GM18867 (cell line): ENCODE results near the gene RASA1.

Experiments
- ATAC-seq: cut with Tn5 transposase; IDR thresholded peaks from one replicate; pipeline ENCODE4 v1.9.1; 2021; ENCODE audit warnings: mild to moderate bottlenecking, moderate library complexity; ENCODE audit not compliant: unreplicated experiment

Gene RASA1

DNA sequence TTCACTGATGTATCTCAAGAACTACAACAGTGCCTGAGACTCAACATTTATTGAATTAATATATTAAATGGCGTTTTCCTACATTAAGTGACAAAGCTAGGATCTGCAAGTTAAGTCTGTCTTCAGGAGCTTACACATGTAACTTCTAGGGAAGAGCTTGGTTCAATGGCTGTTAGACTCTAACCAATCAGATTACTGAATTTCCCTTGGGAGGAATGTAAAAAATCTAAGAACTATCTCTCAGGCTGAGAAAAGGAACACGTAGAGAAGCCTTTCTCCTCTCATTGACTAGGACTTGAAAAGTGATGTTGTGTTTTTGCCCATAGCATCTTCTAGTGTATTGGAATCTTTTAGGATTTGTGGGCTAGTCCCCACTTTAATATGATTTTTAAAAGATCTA lies 91.4 kb downstream of the RASA1 start:
- ATAC-seq: no peak

DNA sequence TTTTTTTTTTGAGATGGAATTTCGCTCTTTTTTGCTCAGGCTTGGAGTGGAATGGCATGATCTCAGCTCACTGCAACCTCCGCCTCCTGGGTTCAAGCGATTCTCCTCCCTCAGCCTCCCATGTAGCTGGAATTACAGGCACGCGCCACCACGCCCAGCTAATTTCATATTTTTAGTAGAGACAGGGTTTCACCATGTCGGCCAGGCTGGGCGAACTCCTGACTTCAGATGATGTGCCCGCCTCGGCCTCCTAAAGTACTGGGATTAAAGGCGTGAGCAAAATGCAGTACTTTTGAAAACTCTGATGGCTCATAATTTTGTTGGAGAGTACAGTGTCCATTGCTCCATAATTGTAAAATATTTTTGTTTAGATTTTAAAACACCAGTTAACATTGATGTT lies 92.4 kb downstream of the RASA1 start:
- no peak for ATAC-seq

DNA sequence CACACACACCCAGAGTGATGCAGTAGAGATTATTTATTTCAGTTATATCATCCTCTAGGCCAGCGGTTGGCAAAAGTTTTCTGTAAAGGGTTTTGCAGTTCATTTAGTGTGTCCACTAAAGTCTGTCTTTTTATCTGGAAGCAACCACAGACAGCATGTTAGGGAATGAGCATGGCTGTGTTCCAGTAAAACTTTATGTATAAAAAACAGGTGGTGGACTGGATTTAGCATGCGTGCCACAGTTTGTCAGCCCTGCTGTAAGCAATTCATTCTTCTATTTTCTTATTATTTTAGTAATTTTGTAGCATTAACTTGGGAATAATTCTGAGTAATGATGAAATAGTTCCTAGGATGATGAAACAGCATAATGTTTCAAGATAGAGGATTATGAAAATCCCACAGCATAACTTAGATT lies 93.4 kb downstream of the RASA1 start:
- ATAC-seq: no peak

DNA sequence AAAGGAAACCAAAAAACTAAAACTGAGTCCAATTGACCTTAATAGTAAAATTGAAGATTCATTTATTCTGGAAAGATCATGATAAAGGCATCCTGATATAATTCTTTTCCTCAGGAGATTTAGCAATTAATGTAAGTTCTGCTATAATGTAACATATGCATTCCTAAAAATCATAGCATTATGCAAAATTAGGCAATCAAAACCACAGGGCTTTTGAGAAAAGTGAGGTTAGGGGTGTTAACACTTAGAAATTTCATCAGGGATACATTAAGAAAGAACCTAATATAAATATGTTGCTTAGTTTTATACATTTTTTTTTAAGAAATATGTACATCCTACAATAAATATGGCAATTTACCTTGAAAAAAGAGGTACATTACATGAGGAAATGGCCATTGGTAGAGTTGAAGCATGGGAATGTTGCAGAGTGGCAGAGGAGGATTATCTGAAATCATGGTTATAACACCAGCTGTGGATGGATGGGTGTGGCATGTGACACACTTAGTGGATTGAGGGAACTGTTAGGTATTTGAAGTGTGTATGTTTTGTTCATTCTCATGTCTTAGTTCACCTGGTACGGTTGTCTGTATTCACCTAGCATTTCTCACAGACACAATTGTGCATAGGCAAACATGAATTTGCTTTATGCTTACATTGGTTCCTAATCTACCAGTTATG lies 94.0 kb downstream of the RASA1 start:
- ATAC-seq: no peak

DNA sequence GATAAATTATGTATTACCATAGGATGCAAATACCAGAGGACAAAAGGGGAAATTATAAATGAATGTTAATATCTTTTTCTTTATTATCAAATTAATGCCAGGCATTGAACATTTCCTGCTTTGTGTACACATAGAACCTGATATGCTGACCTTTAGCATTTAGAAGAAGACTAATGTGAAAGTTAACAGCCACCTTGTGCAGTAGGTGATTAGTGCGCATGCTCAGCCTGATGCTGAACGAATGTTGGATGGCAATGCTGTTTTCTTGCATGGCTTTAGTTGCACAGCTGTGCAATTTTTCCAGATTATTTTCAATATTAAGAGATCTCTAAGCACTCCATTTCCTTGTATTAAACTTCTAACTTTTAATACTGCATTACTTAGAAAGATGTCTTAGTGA lies 99.6 kb downstream of the RASA1 start:
- ATAC-seq: no peak

DNA sequence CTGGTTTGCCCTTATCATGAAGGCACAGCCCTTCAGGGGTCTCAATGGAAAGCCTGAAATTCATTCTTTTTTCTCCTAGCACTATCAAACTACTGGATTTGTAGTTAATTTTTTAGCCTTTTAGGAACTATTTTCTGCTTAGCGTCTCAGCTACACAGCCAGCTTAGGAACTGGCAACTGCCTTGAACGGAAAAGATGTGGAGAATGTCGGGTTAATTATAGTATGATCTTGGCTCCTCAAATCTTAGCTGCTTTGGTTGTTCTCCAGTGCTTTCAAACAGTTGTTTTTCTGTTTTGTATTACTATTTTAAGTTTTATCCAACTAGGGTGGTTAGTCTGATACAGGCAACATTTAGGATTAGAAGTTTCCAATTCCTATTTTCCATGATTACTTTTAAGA lies 100.9 kb downstream of the RASA1 start:
- no peak for ATAC-seq

DNA sequence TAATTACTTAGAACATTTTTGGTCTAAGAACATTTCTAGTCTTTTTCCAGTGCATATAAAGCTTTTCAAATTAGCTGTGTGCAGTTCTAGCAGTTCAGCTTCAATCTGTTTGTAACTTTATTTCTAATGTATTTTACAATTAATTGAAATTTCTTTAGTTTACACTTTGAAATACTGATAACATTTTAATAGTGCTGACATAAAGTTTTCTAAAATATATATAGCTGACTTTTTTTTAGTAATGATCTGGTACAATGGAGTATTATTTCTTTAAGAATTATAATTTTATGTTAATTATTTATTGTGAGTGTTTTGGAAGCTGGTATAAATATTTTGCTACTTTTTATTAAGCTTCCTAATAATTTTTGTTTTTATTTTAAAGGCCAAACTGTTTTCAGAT lies 101.7 kb downstream of the RASA1 start:
- ATAC-seq: no peak

DNA sequence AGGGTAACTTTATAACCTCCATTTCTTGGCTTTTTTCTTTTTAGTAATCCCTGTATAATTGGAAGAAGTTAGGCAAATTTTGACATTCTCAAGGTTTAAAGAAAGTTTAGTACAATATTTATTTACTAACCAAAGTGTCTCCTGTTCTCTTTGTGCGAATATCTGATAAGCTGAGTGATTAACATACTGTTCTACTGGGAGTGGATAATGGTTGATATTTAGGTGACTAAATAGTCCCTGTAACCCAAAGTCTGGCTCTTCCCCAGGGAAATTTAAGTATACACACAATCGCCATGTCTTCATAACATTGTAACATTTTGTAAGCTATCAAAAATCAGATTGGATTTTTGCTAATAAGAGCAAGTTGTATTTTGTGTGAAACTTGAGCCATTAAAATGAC lies 105.0 kb downstream of the RASA1 start:
- ATAC-seq: no peak

DNA sequence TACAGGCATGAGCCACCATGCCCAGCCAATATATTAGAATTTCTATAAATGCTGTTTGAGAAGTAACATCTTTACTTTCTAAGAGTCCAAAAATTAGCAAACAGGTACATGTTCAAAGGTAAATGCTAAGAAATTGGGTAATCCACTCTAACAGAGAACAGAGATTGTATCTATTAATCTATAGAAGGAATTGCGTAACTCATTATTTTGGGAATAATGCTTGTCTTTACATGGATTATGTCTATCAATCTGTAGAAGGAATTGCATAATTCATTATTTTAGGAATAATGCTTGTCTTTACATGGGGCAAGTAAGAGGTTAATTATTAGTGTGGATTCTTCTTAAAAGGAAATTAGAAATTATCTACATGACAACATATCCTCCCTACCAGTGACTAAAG lies 114.5 kb downstream of the RASA1 start:
- ATAC-seq: no peak

DNA sequence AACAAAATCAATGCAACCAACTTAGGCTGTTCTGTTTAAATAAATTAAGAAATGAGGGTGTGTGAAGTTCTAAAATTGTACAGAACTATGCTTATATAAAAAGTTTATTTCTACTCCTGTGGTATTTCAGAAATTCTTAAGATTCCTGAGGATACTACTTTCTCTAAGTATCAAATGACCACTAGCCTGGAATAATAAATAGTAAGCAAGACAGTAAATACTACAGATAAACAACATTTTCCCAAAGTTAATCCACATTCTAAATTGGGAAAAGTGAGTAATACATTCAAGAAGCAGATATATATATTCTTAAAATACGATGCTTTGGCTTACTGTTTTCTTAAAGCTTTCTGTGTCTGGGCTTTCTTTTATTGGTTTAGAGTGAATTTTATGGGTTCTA lies 115.5 kb downstream of the RASA1 start:
- no peak for ATAC-seq

DNA sequence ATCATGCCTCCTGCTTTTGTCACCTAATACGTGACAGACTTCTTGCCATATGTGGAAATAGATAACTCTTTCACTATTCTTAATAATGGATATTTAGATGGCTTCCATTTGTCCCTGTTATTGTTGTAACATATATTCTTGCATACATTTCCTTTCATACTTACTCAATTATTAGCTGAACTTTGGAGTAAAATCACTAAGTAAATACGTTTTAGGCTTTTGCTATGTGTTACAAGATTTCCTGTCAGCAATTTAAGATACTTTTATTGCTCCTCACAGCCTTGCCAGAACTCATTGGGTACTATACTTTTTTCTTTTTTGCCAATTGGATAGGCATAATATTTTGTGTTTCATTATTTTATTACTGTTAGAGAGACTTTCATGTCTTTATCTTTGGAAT lies 118.1 kb downstream of the RASA1 start:
- no peak for ATAC-seq

DNA sequence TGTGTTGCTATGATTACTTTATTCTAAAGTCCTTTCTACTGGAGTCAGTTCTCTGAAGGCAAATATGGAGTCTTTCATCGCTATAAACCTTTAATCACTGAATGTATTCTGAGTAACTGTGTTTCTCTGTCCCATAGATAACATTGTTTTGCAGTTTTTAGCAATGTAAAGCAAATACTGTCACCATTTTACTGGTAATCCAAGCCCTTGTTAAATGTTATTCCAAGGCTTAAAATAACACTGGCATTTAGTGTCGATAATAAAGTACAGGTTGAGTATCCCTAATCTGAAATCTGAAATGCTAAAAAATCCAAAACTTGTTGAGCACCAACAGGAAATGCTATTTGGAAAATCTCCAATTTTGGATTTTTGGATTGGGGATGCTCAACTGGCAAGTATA lies 120.4 kb downstream of the RASA1 start:
- ATAC-seq: no peak

DNA sequence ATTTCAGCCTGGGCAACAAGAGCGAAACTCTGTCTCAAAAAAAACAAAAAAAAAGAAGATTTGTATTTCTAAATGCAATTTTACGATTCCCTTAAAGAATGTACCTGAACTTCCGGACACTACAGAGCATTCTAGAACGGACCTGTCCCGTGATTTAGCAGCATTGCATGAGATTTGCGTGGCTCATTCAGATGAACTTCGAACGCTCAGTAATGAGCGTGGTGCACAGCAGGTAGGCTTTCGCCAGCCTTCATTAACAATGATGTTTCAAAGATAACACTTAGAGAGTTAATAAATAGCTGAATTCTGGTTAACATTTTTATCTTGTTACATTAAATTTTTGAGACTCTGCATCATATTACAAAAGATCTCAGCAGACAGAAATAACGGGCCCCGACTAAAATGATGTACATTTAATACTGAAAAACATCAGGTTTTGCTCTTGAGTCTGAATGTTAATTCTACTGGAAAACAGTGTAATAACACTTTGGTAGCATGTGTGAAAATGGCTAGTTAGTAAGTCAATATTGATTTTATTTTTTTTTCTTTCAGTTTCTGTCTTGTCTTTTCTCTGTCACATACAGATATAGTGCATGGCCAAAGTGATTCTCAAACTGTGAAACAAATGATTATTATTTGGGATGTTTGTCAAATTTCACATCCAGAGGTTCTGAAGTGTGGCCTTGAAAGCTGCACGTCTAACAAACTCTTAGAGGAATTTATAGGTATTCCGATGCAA lies 121.8 kb downstream of the RASA1 start:
- no peak for ATAC-seq

DNA sequence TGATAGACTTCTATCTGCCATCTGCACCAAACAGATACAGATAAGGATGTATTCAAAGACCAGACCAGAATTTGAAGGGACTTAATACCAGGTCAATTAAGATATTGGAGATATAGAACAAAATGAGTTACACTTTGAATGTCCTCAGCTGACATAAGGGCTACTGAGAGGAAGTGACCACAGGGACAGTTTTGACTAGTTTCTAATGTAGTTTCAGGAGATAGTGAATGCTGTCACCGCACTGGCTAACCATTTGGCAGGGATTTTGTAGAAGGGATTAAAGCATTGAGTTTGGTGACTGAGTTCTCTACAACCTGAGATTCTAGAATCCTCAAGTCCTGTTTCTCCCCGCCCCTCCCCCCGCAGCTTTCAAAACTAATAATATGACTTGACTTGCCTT lies 122.4 kb downstream of the RASA1 start:
- no peak for ATAC-seq

DNA sequence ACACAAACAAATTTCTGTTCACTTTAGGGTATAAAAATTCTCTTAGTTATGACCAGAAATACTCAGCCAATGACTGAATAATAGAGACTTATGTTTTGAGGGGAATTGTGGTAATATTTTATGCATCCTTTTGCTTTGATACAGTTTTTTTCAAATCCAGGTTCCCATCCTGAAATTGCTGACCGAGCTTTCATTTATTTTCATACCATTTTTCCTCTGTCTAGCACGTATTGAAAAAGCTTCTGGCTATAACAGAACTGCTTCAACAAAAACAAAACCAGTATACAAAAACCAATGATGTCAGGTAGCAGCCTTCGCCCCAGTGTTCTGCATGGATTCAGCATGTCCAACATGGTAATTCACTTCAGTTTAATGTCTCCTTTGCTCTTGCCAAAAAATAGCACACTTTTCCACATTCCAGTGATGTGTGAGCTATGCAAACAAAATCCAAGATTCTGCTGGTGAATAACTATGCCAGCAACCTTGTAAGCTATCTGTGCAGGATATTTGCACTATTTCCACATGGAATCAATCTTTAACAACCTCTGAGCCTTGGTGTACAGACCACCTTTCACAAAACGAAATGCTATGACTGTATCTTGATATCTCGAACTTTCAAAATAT lies 123.0 kb downstream of the RASA1 start:
- no peak for ATAC-seq

DNA sequence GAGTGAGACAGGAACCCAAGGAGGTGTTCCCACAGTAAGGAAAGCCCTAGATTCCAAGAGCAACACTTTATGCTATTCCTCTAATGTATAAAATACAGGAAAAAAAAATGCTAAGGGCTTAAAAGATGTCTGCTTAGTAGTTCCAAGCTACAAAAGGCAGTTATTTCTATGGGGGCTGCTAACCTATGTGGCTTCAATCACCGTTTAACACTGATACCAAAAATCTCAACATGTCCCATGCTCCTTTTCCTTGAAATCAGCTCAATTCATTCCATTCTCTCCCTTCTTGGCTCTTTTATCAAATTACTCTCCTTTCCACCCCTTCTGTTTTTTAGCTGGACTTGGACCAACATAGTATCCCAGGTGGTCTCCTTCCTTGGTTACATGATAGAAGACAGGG lies 124.5 kb downstream of the RASA1 start:
- no peak for ATAC-seq

DNA sequence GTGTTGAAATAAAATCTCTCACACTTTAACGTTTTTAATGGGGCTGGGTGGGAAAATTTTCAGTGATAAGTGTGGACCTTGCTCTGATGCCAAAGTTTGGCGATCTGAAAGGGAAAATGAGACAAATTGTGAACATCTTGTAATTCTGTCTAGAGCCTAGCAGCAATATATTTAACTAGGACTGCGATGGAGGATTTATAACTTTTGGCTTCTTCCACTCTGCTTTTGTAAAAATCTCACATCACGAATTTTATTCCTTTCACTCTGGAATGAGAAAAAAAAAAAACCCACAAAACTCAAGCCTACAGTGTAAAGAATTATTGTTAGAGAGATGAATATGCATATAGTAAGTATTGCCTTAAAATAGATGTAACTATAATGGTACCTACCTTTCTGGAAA lies 125.1 kb downstream of the RASA1 start:
- no peak for ATAC-seq

DNA sequence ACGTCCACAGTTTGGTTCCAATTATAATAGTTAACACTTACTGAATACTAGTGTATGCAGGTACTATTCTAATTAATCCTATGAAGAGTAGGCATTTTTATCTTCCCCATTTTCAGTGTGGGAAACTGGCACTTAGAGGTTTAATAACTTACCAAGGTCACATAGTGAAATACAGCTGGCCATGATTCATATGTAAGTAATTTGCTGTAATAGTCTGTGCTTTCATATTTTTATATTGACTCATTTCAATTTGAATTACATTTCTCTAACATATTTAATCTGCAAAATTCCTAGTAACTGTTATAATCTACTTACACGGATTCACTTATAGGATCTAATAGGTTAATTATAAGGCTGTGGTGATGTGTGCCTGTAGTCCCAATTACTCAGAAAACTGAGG lies 125.6 kb downstream of the RASA1 start:
- ATAC-seq: no peak

DNA sequence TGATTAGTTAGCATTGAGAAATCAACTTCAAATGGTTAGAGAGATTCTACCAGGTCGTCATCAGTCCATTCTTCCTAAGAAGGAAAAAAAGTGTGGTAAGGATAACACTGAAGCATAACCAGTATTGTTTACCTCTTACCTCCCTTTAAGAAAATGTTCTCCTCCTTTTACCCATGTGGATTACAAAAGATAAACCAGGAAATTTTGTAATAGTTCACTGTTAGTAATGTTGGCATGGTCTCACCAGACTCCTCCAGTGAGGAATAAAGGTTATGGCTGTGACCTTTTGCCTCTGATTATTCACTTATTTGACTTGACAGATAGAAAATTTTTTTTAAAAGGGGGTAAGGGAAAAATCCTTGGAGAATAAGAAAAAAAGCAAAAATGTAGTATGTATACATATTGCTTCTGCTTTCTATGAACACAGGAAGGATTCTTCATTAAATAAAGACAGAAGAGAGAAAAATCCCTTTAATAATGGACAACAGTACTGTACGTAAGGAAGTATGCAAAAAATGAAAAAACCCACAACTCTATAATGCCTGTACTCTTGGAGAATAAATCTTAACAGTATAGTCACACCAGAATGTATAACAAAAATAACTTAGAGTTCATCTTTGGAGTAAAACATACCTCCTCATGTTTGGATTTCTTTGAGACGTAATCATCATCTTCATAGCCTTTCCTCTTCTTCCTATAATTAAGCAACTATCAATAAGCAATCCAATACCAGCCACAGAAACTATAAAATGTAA lies 126.9 kb downstream of the RASA1 start:
- no peak for ATAC-seq

DNA sequence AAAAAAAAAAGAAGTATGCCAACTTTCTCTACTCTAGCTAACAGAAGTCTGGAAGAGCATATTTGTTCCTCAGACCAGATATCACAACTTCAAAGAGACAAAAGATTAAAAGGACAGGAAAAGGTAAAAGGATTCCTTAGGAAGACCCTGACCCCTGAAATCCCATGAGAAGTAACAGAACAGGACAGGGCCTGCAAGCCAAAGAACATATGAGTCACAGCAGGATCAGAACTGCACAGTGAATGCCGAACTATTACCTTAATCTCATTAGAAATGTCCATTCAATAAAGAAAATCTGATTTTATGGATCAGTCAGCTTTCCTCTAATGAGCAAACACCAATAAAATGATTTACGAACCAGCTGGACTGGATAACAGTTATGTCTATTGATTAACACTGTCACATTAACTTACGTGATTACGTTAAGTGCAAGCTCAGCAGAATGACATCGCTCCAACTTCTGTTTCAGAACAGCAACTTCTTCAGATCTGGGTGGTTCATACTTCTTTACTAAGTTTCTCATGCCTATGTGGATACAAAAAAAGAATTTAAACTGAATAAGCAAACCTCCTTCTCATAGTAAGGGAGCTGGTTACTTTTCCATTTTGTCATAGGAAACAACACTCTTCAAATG lies 131.4 kb downstream of the RASA1 start:
- ATAC-seq: no peak

DNA sequence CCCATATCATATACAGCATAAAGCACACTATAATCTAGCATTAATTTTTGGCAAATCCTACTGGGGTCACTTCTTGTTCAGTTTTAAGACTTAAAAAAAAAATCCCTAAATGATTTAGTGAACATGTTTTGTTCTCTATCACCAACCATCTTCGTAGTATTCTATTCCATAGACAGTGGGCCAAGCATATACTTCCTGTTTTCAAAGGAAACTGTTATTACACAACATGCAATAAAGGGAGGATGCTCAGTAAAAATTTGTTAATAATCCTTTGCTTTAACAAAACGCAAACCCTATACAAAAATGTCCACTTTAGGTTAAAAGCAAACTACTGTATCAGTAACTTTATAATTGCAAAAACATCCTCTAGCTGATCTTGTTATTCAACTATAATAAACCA lies 132.0 kb downstream of the RASA1 start:
- no peak for ATAC-seq
